Mesothelial cell of epicardium (in vitro differentiated cells): Measurements from ENCODE around the gene PMVK. TPM values are rescaled to one million over a fixed set of nuclear protein-coding genes. Genes with fewer than 3 reads are reported as not detected.
"Not testable (repeated sequence)": the region's sequence is repeated elsewhere in the genome, so short reads cannot be mapped to it uniquely, and the experiment has no call there.

ENCODE experiments used
- DNase-seq, 2 experiments: peaks; one replicate each; pipeline ENCODE4 v3.0.0; 2021; ENCODE audit warnings: low spot score in 2 of 2; ENCODE audit not compliant: unreplicated experiment in 2 of 2
- H3K27ac Mint-ChIP-seq: 2 replicates; pipeline ENCODE4 v1.8.0; 2021; ENCODE audit warnings: mixed read lengths
- H3K27me3 Mint-ChIP-seq: 2 replicates; pipeline ENCODE4 v1.8.0; 2021; ENCODE audit warnings: low read depth, mixed read lengths
- H3K36me3 Mint-ChIP-seq: 2 replicates; pipeline ENCODE4 v1.8.0; 2021; ENCODE audit warnings: mixed read lengths
- H3K4me1 Mint-ChIP-seq: 2 replicates; pipeline ENCODE4 v1.8.0; 2021; ENCODE audit warnings: mixed read lengths
- H3K4me3 Mint-ChIP-seq: 2 replicates; pipeline ENCODE4 v1.8.0; 2021; ENCODE audit warnings: mild to moderate bottlenecking, moderate library complexity, mixed read lengths
- H3K9me3 Mint-ChIP-seq: 2 replicates; pipeline ENCODE4 v1.8.0; 2021; ENCODE audit warnings: mixed read lengths
- CTCF ChIP-seq: fragments of 200-600 bp; sonication (generic); IDR thresholded peaks from one replicate; pipeline ENCODE4 v1.5.0; 2021; ENCODE audit warnings: antibody characterized with exemption; ENCODE audit not compliant: unreplicated experiment
- total RNA-seq: library from RNA; stranded (reverse); gene quantifications from 3 replicates; pipeline ENCODE4 v1.2.1, GENCODE V29; 2021

Gene PMVK
- 19.7 to 21.2 TPM (median 20.5 TPM) in 3 replicates for total RNA-seq

- H3K9me3 Mint-ChIP-seq = no peaks in the 10 kb centered on the region
- TF ChIP-seq CTCF = no peak
- peaks cover 27% of the 10 kb centered on the region for H3K4me1 Mint-ChIP-seq
- peak within 1 kb of the TSS; percentile 87 for H3K4me3 Mint-ChIP-seq
- no peaks in the 10 kb centered on the region for H3K27me3 Mint-ChIP-seq
- H3K36me3 Mint-ChIP-seq = no peaks in the 10 kb centered on the region
- H3K27ac Mint-ChIP-seq = peak within 1 kb of the TSS; percentile 99
- peak; percentile 84 to 87 for DNase-seq
Measured at GRCh38 chr1:154936555-154937084, at the start of gene PMVK. TSS of gene PMVK (minus strand) at chr1:154936719. CDS start at chr1:154936685, 34 bp downstream.

- no peak for DNase-seq
- Mint-ChIP-seq H3K4me1 (peaks cover 9% of the 10 kb centered on the region), H3K36me3 (peaks cover 16% of the 10 kb centered on the region), H3K4me3 (no peak overlapping the region), H3K27me3 (no peaks in the 10 kb centered on the region), H3K27ac (no peak overlapping the region), H3K9me3 (no peaks in the 10 kb centered on the region)
- no peak for TF ChIP-seq CTCF
Measured at GRCh38 chr1:154983776-154984466, 47.4 kb upstream of the PMVK start.

- no peaks in the 10 kb centered on the region for H3K27me3 Mint-ChIP-seq
- no peak within 1 kb of the TSS for H3K27ac Mint-ChIP-seq
- H3K9me3 Mint-ChIP-seq = no peaks in the 10 kb centered on the region
- TF ChIP-seq CTCF = no peak
- H3K36me3 Mint-ChIP-seq = peaks cover 13% of the 10 kb centered on the region
- peaks cover 9% of the 10 kb centered on the region for H3K4me1 Mint-ChIP-seq
- DNase-seq = peak; percentile 93 to 94
- no peak within 1 kb of the TSS for H3K4me3 Mint-ChIP-seq
Measured at GRCh38 chr1:154982897-154983648, 46.6 kb upstream of the PMVK start, which contains the start of gene FLAD1. TSS of gene FLAD1 (plus strand) at chr1:154983344. CDS start at chr1:154983695, 351 bp downstream.

GRCh38 chr1:154982341-154982740 lies 45.8 kb upstream of the PMVK start:
- no peak for TF ChIP-seq CTCF
- Mint-ChIP-seq H3K27ac (no peak overlapping the region), H3K4me1 (peaks cover 13% of the 10 kb centered on the region)

GRCh38 chr1:154978360-154978759 lies 41.8 kb upstream of the PMVK start:
- no peaks in the 10 kb centered on the region for H3K9me3 Mint-ChIP-seq
- H3K27ac Mint-ChIP-seq = no peak overlapping the region
- H3K36me3 Mint-ChIP-seq = peaks cover 11% of the 10 kb centered on the region
- H3K27me3 Mint-ChIP-seq = no peaks in the 10 kb centered on the region
- H3K4me1 Mint-ChIP-seq = peaks cover 6% of the 10 kb centered on the region
- H3K4me3 Mint-ChIP-seq = no peak overlapping the region
- DNase-seq = no peak
- TF ChIP-seq CTCF = no peak

More at GRCh38 chr1:154982341-154982740, 45.8 kb upstream of the PMVK start:
- no peak for DNase-seq
- Mint-ChIP-seq H3K36me3 (peaks cover 13% of the 10 kb centered on the region), H3K27me3 (no peaks in the 10 kb centered on the region), H3K4me3 (no peak overlapping the region), H3K9me3 (no peaks in the 10 kb centered on the region)

GRCh38 chr1:154977762-154978161 lies 41.2 kb upstream of the PMVK start:
- not testable (repeated sequence) for H3K4me1 Mint-ChIP-seq, H3K9me3 Mint-ChIP-seq, H3K4me3 Mint-ChIP-seq, H3K27me3 Mint-ChIP-seq, DNase-seq
- peaks cover 11% of the 10 kb centered on the region for H3K36me3 Mint-ChIP-seq
- peak overlapping the region; percentile 50 for H3K27ac Mint-ChIP-seq
